Parathyroid adenoma (tissue), 2 donors: ENCODE measurements around the gene RHO.

Experiments
- H2AFZ ChIP-seq: fragments of 300-600 bp; sonication (generic); one replicate; pipeline ENCODE4 v1.7.0; 2017; ENCODE audit warnings: antibody characterized with exemption, mild to moderate bottlenecking
- H3K27ac ChIP-seq: fragments of 300-600 bp; sonication (generic); one replicate; pipeline ENCODE4 v1.7.0; 2017
- H3K27me3 ChIP-seq: fragments of 300-600 bp; sonication (generic); one replicate; pipeline ENCODE4 v1.7.0; 2017; ENCODE audit warnings: low read length; ENCODE audit not compliant: control insufficient read depth, insufficient read depth
- H3K36me3 ChIP-seq: fragments of 300-600 bp; sonication (generic); one replicate; pipeline ENCODE4 v1.7.0; 2017; ENCODE audit warnings: low read length; ENCODE audit not compliant: control insufficient read depth, insufficient read depth
- H3K4me1 ChIP-seq: fragments of 300-600 bp; sonication (generic); one replicate; pipeline ENCODE4 v1.7.0; 2017; ENCODE audit warnings: control low read depth
- H3K4me2 ChIP-seq: fragments of 300-600 bp; sonication (generic); one replicate; pipeline ENCODE4 v1.7.0; 2017; ENCODE audit warnings: low read length
- H3K4me3 ChIP-seq: fragments of 300-600 bp; sonication (generic); one replicate; pipeline ENCODE4 v1.7.0; 2017; ENCODE audit warnings: low read depth, low read length
- H3K79me2 ChIP-seq: fragments of 300-600 bp; sonication (generic); one replicate; pipeline ENCODE4 v1.7.0; 2017; ENCODE audit warnings: control low read depth
- H3K9ac ChIP-seq: fragments of 300-600 bp; sonication (generic); one replicate; pipeline ENCODE4 v1.7.0; 2017; ENCODE audit warnings: mild to moderate bottlenecking
- H3K9me3 ChIP-seq: fragments of 300-600 bp; sonication (generic); one replicate; pipeline ENCODE4 v1.7.0; 2017; ENCODE audit warnings: low read length; ENCODE audit not compliant: control insufficient read depth
- CTCF ChIP-seq: fragments of 300-600 bp; sonication (generic); IDR thresholded peaks from one replicate; pipeline ENCODE4 v1.7.0; 2017; ENCODE audit warnings: antibody characterized with exemption, mild to moderate bottlenecking
- donor health status: primary hyperparathyroidism.

RHO gene

GRCh38 chr3:129574206-129574605, 45.8 kb downstream of the RHO start:
- Histone ChIP-seq H3K9me3 (no peaks in the 10 kb centered on the region), H2AFZ (no peak overlapping the region), H3K4me3 (no peak overlapping the region), H3K27ac (no peak overlapping the region), H3K79me2 (no peaks in the 10 kb centered on the region), H3K36me3 (no peaks in the 10 kb centered on the region), H3K27me3 (no peaks in the 10 kb centered on the region), H3K4me2 (no peak overlapping the region), H3K4me1 (no peaks in the 10 kb centered on the region), H3K9ac (no peak overlapping the region)
- TF ChIP-seq CTCF, result no peak

- H3K9me3 ChIP-seq, result no peaks in the 10 kb centered on the region
- H3K36me3 ChIP-seq, result no peaks in the 10 kb centered on the region
- no peaks in the 10 kb centered on the region for H3K27me3 ChIP-seq
- no peak overlapping the region for H2AFZ ChIP-seq
- no peak overlapping the region for H3K27ac ChIP-seq
- H3K79me2 ChIP-seq, result no peaks in the 10 kb centered on the region
- H3K4me3 ChIP-seq, result no peak overlapping the region
- no peak for TF ChIP-seq CTCF
- no peaks in the 10 kb centered on the region for H3K4me1 ChIP-seq
- no peak overlapping the region for H3K4me2 ChIP-seq
- no peak overlapping the region for H3K9ac ChIP-seq
Measured at GRCh38 chr3:129575233-129575996, 47.0 kb downstream of the RHO start.

- Histone ChIP-seq H3K27ac (no peak overlapping the region), H3K9me3 (no peaks in the 10 kb centered on the region), H3K9ac (no peak overlapping the region), H3K4me2 (no peak overlapping the region), H2AFZ (no peak overlapping the region), H3K27me3 (no peaks in the 10 kb centered on the region), H3K79me2 (no peaks in the 10 kb centered on the region), H3K4me3 (no peak overlapping the region), H3K36me3 (no peaks in the 10 kb centered on the region), H3K4me1 (no peaks in the 10 kb centered on the region)
- TF ChIP-seq CTCF, result no peak
Measured at GRCh38 chr3:129575997-129576384, 47.6 kb downstream of the RHO start.

GRCh38 chr3:129576514-129577352, 48.3 kb downstream of the RHO start:
- H3K79me2 ChIP-seq, result no peaks in the 10 kb centered on the region

More at GRCh38 chr3:129576514-129577352, 48.3 kb downstream of the RHO start:
- no peak overlapping the region for H2AFZ ChIP-seq
- H3K9ac ChIP-seq, result no peak overlapping the region
- H3K9me3 ChIP-seq, result no peaks in the 10 kb centered on the region
- no peaks in the 10 kb centered on the region for H3K4me1 ChIP-seq
- TF ChIP-seq CTCF, result no peak
- H3K36me3 ChIP-seq, result no peaks in the 10 kb centered on the region
- no peak overlapping the region for H3K27ac ChIP-seq
- H3K27me3 ChIP-seq, result no peaks in the 10 kb centered on the region
- no peak overlapping the region for H3K4me2 ChIP-seq
- no peak overlapping the region for H3K4me3 ChIP-seq
